ENCODE measurements around the gene CASZ1.

Gene CASZ1

DNA sequence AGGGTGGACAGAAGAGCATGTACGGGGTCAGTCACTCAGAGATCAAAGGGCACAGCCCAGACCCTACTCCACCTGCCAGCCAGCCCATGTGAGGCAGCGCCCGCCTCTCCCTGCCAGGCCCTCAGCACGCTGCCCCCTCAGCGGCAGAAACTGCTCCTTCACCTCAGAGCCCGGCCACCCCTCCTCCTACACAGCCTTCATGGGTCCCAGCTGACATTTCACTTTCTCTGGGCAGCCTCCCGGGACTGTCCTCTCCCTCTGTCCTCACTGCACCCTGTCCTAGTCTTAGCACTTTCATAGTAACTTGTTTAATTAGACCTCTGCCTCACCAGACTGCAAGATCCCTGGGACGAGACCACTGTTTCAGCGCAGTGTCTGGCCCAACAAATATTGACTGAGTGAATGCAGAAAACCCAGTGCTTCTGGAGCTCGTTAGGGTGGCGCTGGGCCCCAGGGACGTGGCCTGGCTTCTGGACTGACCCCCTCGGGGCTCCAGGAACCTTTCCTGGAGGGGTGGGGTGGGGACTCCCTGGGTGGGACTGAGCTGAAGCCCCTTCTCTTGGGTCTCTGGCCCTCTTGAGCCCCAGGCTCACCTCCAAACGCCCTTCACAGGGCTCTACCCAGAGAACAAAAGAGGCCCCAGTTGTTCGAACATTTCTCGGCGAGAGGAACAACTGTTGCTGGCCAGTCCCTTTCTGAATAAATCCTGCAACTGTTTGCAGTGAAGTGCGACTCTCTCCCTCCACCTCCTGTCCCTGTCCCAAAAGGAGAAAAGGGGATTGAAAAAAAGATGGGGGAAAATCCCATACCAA lies 114.9 kb downstream of the CASZ1 start:
- DNase-seq, result no peak

DNA sequence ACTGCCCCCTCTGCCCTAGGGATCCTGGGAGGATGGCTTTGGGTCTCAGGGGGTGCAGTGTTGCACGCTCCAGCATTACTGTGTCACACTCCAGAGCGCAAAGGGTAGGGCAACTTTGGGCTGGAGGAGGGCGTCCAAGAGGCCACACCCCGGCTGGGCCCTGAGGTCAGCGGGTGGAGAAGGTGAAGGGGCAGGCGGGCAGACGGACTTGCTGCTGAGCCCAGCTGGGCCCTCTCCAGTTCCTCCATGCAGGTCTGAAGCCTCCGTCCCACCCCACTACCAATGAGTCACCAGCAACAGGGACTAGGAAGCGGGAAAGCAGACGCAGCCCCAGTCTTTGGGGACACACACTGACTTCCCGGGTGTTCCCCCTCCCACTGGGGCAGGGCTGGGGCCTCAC lies 116.0 kb downstream of the CASZ1 start:
- DNase-seq, result no peak

DNA sequence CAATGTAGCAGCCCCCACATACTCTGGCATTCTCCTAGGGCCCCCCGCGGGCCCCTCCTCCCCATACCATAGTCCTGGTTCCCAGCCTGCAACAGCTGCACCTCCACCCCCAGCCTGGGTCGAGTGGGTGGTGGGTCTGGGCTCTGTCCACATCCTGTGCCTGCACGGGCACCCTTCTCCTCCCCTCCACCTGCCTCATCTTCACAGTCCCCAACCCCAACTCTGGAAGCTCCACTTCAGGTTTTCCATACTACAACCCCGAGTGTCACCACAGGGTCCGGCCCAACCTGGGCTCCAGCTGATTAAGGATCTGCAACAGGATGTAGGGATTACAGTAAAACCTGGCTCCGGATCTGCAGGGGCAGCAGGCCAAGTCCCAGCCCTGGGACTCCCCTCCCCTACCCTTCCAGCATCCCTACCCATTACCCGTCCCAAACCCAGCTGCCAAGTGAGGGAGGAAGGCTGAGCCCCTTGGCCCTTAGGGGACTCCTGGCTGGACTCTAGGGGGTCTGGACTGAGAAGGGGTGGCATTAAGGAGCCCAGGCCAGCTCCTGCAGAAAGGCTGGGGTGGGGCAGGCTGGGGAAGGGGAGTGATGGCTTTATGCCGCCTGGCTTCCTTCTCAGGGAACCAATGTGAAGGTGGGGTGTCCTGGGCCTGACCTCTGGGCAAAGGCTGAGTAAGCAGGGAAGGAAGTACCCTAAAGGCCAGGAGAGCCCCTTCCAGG lies 116.8 kb downstream of the CASZ1 start:
- DNase-seq, result no peak

DNA sequence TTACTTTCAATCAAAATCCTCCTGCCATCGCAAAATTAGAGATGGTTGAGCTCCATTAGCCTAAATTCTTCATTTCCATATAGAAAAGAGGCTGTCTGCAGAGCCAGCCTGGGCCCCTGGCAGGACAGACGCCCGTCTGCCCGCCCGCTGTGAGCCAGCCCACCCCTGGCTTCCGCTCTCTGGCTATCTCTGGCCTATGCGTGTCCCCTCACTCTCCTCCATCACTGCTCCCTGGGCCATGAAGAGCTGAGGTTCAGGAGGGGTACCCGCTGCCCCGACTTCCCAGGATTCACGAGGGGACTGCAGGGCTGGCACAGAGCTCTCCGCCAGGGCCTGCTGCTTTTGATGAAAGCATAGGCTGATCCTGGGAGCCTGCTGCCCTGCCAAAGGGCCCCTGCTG lies 117.6 kb downstream of the CASZ1 start:
- DNase-seq, result no peak

DNA sequence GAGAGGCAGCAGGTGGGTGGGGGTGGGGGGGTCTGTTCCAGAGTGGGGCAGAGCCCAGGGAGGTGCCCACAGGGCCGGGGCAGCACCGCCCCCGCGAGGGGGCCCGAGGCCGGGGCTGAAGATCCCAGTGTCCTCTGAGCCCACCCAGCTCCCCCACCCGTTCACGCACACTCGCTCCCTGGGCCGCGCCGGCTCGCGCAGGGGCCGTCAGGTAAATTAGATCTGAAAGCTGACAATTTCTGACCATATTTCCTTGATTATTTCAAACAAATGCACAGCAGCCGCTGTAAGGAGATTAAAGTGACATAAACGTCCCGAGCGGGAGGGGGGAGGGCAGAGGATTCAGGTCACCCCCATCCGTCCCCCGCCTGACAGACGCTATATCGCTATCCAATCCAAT lies 118.0 kb downstream of the CASZ1 start:
- DNase-seq, result no peak

DNA sequence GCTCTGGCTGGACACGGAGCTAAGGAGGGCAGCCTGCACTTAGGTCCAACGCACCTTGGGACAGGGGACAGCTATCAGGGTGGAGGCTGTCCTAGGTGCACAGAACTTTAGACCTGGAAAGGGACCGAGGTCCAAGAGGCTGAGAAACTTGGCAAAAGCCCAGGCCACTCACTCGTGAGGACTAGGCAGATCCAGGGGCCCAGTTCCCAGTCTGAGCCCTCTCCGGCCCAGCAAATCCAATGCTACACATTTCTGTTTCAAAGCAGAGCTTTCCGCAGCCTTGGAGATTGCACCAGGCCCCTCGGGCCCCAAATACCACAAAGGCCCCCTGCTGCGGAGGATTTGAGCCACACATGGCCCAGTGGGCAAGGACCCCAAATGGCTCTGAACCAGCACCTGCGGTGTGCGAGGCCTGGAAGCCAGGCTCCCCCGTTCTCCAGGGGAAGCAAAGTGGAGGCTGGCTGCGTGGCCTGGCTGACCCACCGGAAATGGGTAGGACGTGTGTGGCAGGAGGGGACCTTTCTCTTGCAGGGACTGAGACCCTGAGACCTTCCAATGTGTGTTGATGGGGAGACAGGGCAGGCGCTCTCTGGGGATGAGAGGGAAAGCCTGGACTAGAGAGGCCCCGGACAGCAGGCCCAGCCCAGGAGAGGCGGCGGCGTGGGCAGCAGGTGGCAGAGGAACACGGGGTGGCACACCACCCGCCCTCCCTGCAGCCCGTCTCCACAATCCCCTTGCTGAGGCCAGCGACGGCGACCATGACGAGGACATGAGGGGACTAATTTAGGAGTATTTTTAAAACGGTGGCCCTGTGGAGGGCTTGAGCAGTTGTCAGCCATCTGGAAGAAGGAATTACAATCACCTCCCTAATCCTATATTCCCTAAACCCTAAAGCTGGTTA lies 118.7 kb downstream of the CASZ1 start:
- DNase-seq, result no peak

DNA sequence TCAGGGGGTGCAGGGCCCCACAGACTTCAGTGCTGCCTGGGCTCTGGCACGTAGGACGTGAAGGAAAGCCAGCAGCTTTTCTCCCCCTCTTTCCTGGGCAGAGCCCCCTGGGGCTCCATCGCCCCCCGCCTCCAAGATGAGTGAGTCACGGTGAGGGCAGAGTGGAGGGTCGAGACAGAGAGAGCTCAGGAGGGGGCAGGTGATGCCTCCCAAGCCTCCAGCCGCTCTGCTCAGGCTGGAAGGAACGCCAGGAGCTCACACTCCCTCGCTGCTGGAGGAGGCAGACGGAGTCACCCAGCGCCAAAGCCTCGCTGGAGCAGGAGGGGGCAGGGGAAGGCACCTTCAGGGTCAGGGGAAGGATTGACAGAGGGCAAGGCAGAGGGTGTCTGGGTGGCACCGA lies 119.5 kb downstream of the CASZ1 start:
- no peak for DNase-seq

DNA sequence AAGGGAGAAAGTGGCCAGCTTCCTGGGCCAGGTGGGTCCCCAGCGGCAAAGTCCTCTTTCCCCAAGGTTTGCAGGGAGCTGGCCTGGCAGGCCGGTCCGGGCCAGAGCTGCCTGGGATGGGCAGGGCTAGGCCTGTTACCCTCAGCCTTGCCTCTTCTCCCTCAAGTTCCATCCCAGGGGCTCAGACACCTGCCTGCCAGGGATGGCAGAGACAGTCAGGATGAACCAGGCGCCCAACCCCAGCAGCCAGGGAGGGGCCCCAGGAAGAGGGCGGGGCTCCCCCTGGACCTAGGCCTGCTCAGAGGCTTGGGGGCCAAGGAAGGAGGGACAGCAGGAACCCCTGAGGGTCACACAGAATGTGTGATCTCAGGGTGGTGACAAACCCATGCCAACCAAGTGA lies 120.6 kb downstream of the CASZ1 start:
- DNase-seq, result no peak

DNA sequence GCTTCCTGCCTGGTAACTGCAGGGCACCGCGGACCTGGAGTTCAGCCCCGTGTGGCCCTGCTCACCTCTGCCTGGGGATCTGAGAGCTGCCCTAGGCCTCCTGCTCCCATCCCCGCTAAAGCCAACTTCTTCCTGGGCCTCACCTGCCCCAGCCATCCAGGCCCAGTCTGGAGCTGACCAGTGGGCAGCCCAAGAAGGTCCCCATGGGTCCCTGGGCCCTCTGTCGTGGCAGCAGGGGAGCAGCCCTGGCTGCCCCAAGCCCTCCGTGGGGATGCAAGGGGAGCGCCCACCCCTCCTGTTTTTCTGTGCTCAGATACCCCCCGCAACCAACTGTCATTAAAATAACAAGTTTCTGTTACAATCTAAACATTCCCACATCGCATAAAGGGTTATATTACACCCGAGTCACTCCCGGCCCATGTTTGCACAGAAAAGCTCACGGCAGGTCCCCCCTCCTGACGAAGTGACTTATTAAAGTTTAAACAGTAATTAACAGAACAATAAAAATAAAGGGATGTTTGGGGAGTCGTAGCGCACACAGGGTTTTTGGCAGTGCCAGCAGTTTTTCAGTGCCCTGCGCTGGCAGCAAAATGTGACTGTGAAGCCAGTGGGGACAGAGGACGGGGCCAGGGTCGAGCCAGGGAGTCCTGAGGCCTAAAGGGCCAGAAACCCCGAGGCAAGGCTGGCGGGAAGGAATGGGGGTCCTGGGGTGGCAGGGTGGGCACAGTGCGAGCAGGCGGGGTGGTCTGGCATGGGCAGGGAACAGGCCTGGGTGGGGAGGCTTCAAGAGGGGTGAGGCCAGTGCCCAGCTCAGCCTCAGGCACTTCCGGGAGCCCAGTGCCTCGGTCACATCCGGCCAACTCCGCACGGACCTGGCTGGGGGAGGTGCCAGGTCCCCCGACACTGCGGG lies 121.5 kb downstream of the CASZ1 start:
- DNase-seq, result no peak

DNA sequence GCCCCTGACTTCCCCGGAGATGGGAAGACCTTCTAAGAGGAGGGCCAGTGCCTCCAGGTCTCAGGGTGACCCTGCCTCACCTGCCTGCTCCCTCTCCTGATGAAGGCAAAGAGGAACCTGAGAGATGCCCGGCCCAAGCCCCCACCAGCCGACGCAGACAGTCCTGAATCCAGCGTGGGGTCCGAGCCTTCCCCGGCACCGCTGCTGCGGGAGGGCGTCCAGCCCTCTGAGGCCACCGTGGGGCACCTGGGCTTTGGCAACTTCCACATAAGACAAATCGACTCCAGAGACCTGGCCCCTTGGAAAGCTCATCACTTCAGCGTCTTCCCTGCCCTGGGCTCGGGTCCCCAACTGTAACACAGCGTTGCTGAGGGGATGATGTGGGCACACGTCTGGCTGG lies 122.2 kb downstream of the CASZ1 start:
- DNase-seq, result no peak

DNA sequence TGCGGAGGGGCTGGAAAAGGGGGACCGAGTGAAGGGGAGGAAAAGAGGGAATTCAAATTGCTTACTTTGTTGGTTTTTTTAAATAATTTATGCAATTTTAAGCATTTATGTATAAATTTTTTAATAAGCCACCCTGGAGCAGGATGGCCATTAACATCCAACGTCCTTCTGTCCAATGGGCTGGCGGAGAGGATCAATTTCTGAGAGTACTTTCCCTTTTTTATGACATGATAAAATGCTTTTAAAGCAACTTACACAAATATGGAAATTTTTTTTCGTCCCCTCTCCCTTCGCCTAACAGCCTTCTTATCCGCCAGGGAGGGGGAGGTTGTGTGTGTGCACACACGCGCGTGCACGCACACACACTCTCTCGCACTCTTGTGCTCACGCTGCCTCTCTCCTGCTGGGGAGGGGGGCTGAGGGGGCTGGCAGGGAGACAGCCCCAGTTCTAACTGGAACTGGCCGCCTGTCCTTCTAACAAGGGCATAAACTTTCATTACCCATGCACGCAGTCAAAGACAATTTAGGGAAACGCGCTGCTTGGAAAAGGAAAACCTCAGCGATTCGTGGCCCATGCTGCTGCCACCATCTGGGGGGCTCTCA lies 123.2 kb downstream of the CASZ1 start:
- DNase-seq, result no peak

DNA sequence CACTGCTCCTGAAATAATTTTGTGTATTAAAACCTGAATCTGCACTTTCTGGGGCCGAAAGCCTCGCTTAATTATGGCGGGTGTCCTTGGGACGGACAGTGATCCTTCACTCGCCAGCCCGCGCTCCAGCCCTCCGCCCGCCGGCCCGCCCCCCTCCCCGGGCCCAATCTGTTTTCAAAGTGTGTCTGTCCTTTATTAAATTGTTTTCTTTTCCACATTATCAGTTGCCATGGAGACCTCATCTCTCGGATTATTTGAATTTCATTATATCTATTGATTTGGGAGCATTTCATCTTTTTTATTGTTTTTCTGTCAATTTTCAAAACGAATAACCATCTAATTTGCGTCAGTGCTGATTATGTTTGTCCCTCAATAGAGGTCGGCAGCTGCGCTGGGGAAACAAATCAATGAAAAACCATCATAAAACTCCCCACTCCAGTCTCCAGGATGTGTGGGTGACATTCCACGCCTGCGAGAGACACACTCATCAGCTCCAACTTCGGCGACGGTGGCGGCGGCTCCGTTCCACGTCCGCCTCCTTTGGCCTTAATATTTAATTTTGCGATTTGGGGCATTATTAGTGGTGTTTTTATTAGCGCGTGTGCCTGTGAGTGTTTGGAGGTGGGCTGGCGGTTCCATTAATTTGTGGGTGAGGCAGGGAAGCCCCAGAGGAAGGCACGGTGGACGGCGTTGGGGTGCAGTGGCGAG lies 123.9 kb downstream of the CASZ1 start:
- DNase-seq, result no peak

DNA sequence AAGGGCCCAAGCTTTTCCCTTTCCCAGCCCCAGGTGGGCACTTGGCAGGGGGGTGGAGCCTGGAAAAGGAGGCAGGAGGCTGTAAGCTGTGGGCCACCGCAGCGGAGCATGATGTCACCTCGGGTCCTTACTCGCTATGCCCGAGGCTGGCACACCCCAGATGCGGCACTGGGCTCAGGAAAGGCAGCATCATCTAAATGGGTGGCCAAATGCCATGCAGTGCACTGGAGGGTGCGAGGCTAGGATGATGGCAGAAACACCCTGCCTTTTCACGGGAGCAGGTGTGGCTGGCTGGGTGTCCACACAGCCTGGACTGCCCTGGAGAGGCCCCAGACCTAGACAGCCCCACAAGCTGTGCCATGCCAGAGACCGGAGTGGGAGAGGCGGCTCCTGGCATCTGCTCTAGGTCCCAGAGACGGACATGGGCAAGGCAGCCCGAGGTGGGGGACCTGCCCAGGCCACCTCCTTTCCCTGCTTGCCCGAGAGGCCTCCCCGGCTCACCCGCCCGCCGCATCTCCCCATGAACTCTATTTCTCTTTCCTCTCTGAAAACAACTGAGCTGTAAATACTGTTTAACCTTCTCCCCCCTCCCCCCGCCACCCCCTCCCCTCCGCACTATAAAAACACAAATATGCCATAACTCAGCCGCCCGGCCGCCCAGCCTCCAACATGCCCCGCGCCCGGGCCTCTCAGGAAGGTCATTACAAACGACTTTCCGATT lies 124.7 kb downstream of the CASZ1 start:
- DNase-seq, result no peak

DNA sequence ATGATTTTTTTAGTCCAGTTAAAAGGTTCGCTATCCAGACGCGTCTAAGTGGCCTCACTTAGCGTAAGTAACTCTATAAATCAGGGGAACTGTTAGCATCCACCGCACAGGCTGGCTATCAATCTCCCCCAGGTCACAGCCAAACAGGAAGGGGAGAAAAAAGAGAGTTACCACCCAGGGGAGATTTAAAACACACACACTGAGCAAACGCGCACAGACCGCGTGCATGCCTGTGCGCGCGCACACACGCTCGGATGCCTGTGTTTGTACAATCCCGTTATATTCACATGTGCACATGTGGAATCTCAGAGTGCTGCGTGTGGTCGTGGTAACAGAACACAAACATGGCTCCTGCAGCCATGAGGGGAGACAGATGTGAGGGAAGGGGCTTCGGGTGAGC lies 125.4 kb downstream of the CASZ1 start:
- no peak for DNase-seq

DNA sequence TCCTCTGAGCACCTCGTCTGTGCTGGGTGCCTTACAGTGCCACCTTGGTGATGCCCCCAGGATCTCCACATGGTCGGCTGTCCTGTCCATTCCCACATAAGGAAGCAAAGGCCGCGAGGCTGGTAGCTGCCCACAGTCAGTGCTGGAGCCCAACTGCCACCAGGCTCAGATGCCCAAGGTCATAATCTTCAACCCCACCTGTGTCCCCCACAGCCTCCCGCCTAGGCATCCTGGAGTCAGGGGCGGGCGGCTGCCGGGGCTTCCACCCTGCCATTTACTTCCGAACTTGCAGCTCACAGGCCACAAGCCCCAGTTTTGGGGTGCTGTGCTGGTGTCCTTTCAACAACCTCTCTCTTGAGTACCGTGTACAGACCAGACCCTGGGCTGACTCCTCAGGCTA lies 126.3 kb downstream of the CASZ1 start:
- no peak for DNase-seq

DNA sequence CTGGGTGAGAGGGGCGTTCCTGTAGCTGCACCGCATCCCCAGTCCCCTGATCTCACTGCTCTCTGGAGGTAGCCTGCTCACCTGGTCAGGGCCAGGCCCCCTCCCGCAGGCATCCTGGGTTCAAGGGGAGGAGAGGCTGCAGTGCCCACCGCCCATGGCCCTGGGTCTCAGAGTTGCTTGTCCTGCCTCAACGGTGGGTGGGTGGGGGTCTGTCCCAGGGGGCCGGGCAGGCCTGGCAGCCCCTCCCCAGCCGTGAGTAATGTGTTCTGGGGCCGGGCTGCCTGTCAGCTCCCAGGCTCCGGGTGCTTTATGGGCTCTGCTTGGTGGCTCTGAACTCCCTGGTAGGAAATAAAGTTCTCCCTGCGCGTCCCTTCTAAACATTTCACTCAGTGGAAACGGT lies 126.9 kb downstream of the CASZ1 start:
- DNase-seq, result no peak

DNA sequence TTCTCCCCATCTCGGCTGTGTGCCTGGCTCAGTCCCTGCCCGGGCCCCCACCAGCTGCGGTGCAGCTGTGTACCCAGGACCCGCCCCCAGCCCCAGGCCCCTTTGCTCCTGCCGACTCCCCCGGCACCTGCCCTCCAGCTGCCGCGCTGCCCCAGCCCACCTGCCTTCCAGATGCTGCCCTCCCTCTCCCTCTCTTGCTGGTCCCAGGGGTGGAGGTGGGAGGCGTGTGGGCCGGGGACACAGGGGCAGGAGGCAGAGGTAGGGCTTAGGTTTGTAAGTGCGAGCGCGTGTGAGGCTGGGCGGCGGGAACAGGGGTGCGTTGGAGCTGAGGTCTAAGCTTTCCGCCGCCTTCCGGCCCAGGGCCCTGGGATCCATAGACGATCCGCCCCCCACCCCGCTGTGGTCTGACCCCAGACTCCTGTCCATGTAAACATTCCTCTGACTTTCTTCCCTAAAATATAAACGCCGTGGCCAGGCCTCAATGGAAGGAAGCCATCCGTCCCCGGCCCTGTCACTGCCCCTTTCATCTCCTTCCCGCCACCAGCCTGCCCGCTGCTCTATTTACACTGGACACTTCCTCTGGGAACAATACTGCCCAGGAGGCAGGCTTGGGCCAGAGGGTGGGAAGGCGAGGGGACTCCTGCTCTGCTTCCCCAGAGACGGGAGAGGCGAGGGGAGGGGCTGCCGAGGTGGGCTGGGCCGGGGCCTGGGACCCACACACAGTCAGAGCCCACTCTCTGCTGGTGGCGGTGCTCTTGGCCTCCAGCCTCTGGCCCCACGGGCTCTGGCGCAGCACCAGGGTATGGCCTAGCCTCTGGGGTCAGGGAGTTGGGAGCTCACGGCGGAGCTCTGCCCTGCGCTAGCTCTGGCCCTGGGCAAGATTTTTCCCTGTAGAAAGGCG lies 128.3 kb downstream of the CASZ1 start:
- DNase-seq, result no peak

DNA sequence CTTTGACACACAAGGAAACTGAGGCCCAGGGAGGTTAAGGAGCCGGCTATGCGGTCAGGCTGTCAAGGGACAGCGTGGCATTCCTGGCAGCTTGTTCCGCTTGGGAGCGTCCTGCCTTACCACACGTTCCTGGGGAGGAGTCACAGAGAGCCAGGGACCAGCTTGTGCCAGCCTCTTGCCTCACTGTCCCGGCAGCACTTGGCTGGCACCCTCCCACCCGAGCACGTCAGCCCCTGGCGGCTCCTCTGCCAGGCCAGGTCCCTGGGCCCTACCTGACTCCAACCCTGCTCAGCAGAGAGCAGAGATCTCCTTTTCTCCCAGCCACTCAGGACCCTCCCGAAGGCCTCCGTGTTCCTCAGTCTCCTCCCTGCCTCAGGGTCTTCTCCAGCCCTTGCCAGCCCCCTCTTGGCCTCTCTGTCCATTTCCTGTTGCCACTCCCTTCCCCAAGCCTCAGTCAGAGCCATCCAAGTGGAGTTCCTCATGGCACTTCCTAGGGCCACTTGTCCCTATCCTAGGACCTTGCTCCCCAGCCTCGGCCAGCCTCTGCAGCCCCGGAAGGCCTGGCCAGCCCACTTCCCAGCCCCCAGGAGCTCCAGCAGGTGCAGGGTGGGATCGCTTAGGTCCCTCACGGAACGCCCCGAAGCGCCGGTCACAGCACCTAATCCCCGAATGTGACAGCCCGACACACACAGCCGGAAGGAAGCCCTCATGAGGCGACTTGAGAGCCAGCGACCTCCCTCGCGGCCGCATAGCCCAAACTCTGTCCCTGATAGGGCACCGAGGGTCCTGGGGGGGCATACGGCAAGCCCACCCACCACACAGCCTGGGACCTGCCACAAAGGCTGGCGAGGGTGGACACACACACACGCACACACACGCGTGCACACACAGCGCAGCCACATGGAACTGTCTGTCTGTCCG lies 130.3 kb downstream of the CASZ1 start:
- DNase-seq, result no peak

Data from NCI-H1048 (cell line).